Measurements from ENCODE around the gene ZNF714. TPM values are rescaled to one million over a fixed set of nuclear protein-coding genes. Genes with fewer than 3 reads are reported as not detected.

The ZNF714 gene
- 5.3 and 16.4 TPM in 2 replicates for total RNA-seq

GRCh38 chr19:21082011-21082975 is at the start of gene ZNF714:
ZNF714 (plus strand) TSS chr19:21082203; CDS start chr19:21098269, 16,066 bp downstream.
- DNase-seq (ENCODE audit: low read depth, low spot score) = peak; percentile 82

- DNase-seq (ENCODE audit: low read depth, low spot score) = no peak
Observed at GRCh38 chr19:21045028-21045427, 37.0 kb upstream of the ZNF714 start.

- no peak for DNase-seq (ENCODE audit: low read depth, low spot score)
Observed at GRCh38 chr19:21046489-21046888, 35.5 kb upstream of the ZNF714 start.

- no peak for DNase-seq (ENCODE audit: low read depth, low spot score)
Observed at GRCh38 chr19:21047716-21048115, 34.3 kb upstream of the ZNF714 start.

GRCh38 chr19:21052902-21053301 is 29.1 kb upstream of the ZNF714 start:
- no peak for DNase-seq (ENCODE audit: low read depth, low spot score)

GRCh38 chr19:21065336-21065735 is 16.7 kb upstream of the ZNF714 start:
- DNase-seq (ENCODE audit: low read depth, low spot score) = no peak

GRCh38 chr19:21084343-21084742 is 2.3 kb downstream of the ZNF714 start:
- DNase-seq (ENCODE audit: low read depth, low spot score) = no peak

GRCh38 chr19:21087871-21088270 is 5.9 kb downstream of the ZNF714 start:
- DNase-seq (ENCODE audit: low read depth, low spot score) = no peak

- no peak for DNase-seq (ENCODE audit: low read depth, low spot score)
Observed at GRCh38 chr19:21092109-21092508, 10.1 kb downstream of the ZNF714 start.

- DNase-seq (ENCODE audit: low read depth, low spot score) = no peak
Observed at GRCh38 chr19:21094347-21095025, 12.5 kb downstream of the ZNF714 start.

GRCh38 chr19:21098291-21098690 is 16.3 kb downstream of the ZNF714 start:
- no peak for DNase-seq (ENCODE audit: low read depth, low spot score)

GRCh38 chr19:21101521-21102242 is 19.7 kb downstream of the ZNF714 start:
- DNase-seq (ENCODE audit: low read depth, low spot score) = no peak

GRCh38 chr19:21109116-21109515 is 27.1 kb downstream of the ZNF714 start:
- no peak for DNase-seq (ENCODE audit: low read depth, low spot score)

- no peak for DNase-seq (ENCODE audit: low read depth, low spot score)
Observed at GRCh38 chr19:21110183-21110582, 28.2 kb downstream of the ZNF714 start.

GRCh38 chr19:21115430-21115829 is 33.4 kb downstream of the ZNF714 start:
- no peak for DNase-seq (ENCODE audit: low read depth, low spot score)

- DNase-seq (ENCODE audit: low read depth, low spot score) = no peak
Observed at GRCh38 chr19:21117041-21117907, 35.3 kb downstream of the ZNF714 start.

- DNase-seq (ENCODE audit: low read depth, low spot score) = no peak
Observed at GRCh38 chr19:21126078-21126477, 44.1 kb downstream of the ZNF714 start.

- no peak for DNase-seq (ENCODE audit: low read depth, low spot score)
Observed at GRCh38 chr19:21127001-21127400, 45.0 kb downstream of the ZNF714 start.

- DNase-seq (ENCODE audit: low read depth, low spot score) = no peak
Observed at GRCh38 chr19:21127898-21128297, 45.9 kb downstream of the ZNF714 start.

GRCh38 chr19:21128901-21129698 is 47.1 kb downstream of the ZNF714 start:
- DNase-seq (ENCODE audit: low read depth, low spot score) = no peak

Measured in pulmonary artery endothelial cell (primary cell).